ENCODE measurements around the gene IGSF3.
A peak's percentile ranks its signal among the peaks of the same experiment; 100 is the strongest.
"Not testable (repeated sequence)": the region's sequence is repeated elsewhere in the genome, so short reads cannot be mapped to it uniquely, and the experiment has no call there.

The IGSF3 gene

GRCh38 chr1:116663821-116664220 is 3.7 kb downstream of the IGSF3 start:
- H3K9ac ChIP-seq (ENCODE audit: low read length in 2 of 2), result no peak overlapping the region
- no peak overlapping the region for H3K4me3 ChIP-seq (ENCODE audit: low read length in 2 of 2)
- H3K27ac ChIP-seq (ENCODE audit: low read length), result no peak overlapping the region
- no peaks in the 10 kb centered on the region for H3K9me3 ChIP-seq (ENCODE audit: control insufficient read depth in 2 of 2, low read length in 2 of 2)
- H3K4me1 ChIP-seq (ENCODE audit: control insufficient read depth, insufficient read depth, low read length), result peaks cover 20% of the 10 kb centered on the region
- H3K36me3 ChIP-seq (ENCODE audit: control insufficient read depth in 2 of 2, insufficient read depth in 2 of 2, low read length in 2 of 2), result no peaks in the 10 kb centered on the region
- H3K27me3 ChIP-seq (ENCODE audit: control insufficient read depth in 1 of 2, insufficient read depth in 2 of 2, low read length in 2 of 2), result no peaks in the 10 kb centered on the region

GRCh38 chr1:116661633-116662032 is 5.9 kb downstream of the IGSF3 start:
- no peaks in the 10 kb centered on the region for H3K36me3 ChIP-seq (ENCODE audit: control insufficient read depth in 2 of 2, insufficient read depth in 2 of 2, low read length in 2 of 2)
- peaks cover 14% of the 10 kb centered on the region for H3K4me1 ChIP-seq (ENCODE audit: control insufficient read depth, insufficient read depth, low read length)
- no peak overlapping the region for H3K9ac ChIP-seq (ENCODE audit: low read length in 2 of 2)
- H3K27ac ChIP-seq (ENCODE audit: low read length), result no peak overlapping the region
- H3K9me3 ChIP-seq (ENCODE audit: control insufficient read depth in 2 of 2, low read length in 2 of 2), result no peaks in the 10 kb centered on the region
- no peaks in the 10 kb centered on the region for H3K27me3 ChIP-seq (ENCODE audit: control insufficient read depth in 1 of 2, insufficient read depth in 2 of 2, low read length in 2 of 2)
- H3K4me3 ChIP-seq (ENCODE audit: low read length in 2 of 2), result no peak overlapping the region

DNA sequence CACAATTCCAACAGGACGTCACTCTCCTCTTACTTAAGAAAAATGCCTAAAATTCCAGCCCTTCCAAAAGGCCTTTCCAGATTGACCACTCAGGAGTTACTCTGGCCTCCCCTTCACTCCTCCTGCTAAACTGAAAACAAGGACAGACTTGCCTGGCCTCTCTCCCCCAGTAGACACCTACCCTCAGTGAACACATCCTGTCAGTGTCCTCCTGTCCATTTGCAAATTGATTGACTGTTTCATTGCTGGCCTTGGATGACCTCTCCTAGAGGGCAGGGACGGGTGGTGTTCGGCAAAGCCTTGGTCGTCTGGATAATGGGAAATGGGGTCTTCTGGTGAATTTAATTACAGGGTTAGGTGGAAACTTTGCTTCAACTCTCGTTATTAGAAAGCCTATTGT is 8.9 kb downstream of the IGSF3 start:
- H3K9me3 ChIP-seq (ENCODE audit: control insufficient read depth in 2 of 2, low read length in 2 of 2); H3K9ac ChIP-seq (ENCODE audit: low read length in 2 of 2); H3K4me3 ChIP-seq (ENCODE audit: low read length in 2 of 2); H3K27ac ChIP-seq (ENCODE audit: low read length); H3K27me3 ChIP-seq (ENCODE audit: control insufficient read depth in 1 of 2, insufficient read depth in 2 of 2, low read length in 2 of 2); H3K4me1 ChIP-seq (ENCODE audit: control insufficient read depth, insufficient read depth, low read length); H3K36me3 ChIP-seq (ENCODE audit: control insufficient read depth in 2 of 2, insufficient read depth in 2 of 2, low read length in 2 of 2): not testable (repeated sequence)

DNA sequence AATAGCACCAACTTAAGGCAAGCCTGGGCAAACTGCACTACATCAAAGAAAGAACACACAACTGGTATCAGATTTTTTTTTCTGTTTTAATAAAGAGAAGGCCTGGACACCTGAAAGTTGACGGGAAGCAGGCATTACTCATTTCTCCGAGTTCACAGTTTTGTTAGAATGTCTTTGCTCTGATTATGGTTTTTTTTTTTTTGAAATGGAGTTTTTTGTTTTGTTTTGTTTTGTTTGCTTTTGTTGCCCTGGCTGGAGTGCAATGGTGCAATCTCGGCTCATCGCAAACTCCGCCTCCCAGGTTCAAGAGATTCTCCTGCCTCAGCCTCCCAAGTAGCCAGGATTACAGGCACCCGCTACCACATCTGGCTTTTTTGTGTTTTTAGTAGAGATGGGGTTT is 9.7 kb downstream of the IGSF3 start:
- not testable (repeated sequence) for H3K4me1 ChIP-seq (ENCODE audit: control insufficient read depth, insufficient read depth, low read length); H3K4me3 ChIP-seq (ENCODE audit: low read length in 2 of 2); H3K27ac ChIP-seq (ENCODE audit: low read length); H3K9me3 ChIP-seq (ENCODE audit: control insufficient read depth in 2 of 2, low read length in 2 of 2); H3K36me3 ChIP-seq (ENCODE audit: control insufficient read depth in 2 of 2, insufficient read depth in 2 of 2, low read length in 2 of 2); H3K9ac ChIP-seq (ENCODE audit: low read length in 2 of 2); H3K27me3 ChIP-seq (ENCODE audit: control insufficient read depth in 1 of 2, insufficient read depth in 2 of 2, low read length in 2 of 2)

DNA sequence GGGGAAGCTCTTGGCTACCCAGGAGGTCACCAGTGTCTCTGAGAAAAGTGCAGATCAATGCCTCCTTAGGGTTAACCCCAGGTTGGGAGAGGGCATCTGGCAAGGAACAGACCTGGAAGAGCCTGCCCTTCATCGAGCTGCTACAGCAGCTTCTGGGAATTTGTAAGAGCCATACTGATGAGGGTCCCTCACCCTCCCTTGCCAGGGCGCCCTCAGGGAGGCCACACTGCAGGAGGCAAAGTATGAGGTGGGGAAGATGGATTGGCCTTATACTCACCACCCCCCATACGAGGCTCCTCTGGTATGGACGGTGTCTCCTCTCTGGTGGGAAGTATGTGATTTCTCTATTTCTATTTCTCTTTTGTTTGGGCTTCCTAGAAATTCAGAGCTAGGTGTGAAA is 13.2 kb downstream of the IGSF3 start:
- peaks cover 4% of the 10 kb centered on the region for H3K4me1 ChIP-seq (ENCODE audit: control insufficient read depth, insufficient read depth, low read length)
- peak overlapping the region; percentile 66 for H3K27ac ChIP-seq (ENCODE audit: low read length)
- no peak overlapping the region for H3K9ac ChIP-seq (ENCODE audit: low read length in 2 of 2)
- no peaks in the 10 kb centered on the region for H3K9me3 ChIP-seq (ENCODE audit: control insufficient read depth in 2 of 2, low read length in 2 of 2)
- H3K36me3 ChIP-seq (ENCODE audit: control insufficient read depth in 2 of 2, insufficient read depth in 2 of 2, low read length in 2 of 2), result no peaks in the 10 kb centered on the region
- H3K27me3 ChIP-seq (ENCODE audit: control insufficient read depth in 1 of 2, insufficient read depth in 2 of 2, low read length in 2 of 2), result no peaks in the 10 kb centered on the region
- H3K4me3 ChIP-seq (ENCODE audit: low read length in 2 of 2), result no peak overlapping the region

DNA sequence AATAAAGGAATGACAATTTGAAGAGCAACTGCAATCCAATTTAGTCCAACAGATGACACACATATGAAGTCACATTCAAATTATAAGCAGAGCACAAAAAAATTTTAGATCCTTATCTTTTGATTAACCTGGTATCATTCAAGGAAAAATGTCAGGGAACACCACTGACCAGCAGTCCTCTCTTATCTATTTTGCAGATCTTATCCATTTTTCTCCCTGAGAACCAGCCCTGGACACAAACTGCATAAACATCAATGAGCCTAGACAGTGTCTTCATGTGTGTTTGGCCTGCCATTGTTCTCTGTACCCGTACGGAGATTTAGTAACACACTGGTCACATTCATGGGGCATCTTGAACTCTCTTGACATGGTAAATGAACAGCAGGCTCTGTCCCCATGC is 14.9 kb downstream of the IGSF3 start:
- not testable (repeated sequence) for H3K4me1 ChIP-seq (ENCODE audit: control insufficient read depth, insufficient read depth, low read length); H3K27me3 ChIP-seq (ENCODE audit: control insufficient read depth in 1 of 2, insufficient read depth in 2 of 2, low read length in 2 of 2); H3K9ac ChIP-seq (ENCODE audit: low read length in 2 of 2); H3K27ac ChIP-seq (ENCODE audit: low read length); H3K36me3 ChIP-seq (ENCODE audit: control insufficient read depth in 2 of 2, insufficient read depth in 2 of 2, low read length in 2 of 2); H3K4me3 ChIP-seq (ENCODE audit: low read length in 2 of 2); H3K9me3 ChIP-seq (ENCODE audit: control insufficient read depth in 2 of 2, low read length in 2 of 2)

DNA sequence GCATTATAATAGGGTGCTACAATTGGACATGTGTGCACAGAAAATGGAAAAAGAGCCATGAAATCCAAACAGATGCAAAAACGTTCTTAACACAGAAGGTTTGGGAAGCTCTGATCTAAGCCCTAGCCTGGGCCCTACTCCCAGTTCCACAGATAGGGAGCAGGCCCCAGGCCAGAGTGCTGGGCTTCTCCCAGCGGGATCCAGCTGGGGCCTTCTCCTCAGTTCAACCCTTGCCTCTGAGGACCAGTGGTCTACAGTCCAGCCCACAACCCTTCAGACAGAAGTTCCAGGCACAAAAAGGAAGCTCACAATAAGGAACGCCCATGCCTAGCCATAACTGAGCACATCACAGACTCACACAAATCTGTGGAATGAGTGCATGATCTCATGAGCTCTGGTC is 16.8 kb downstream of the IGSF3 start:
- H3K4me1 ChIP-seq (ENCODE audit: control insufficient read depth, insufficient read depth, low read length), result peaks cover 19% of the 10 kb centered on the region
- not testable (repeated sequence) for H3K4me3 ChIP-seq (ENCODE audit: low read length in 2 of 2); H3K36me3 ChIP-seq (ENCODE audit: control insufficient read depth in 2 of 2, insufficient read depth in 2 of 2, low read length in 2 of 2); H3K9me3 ChIP-seq (ENCODE audit: control insufficient read depth in 2 of 2, low read length in 2 of 2); H3K27me3 ChIP-seq (ENCODE audit: control insufficient read depth in 1 of 2, insufficient read depth in 2 of 2, low read length in 2 of 2); H3K27ac ChIP-seq (ENCODE audit: low read length); H3K9ac ChIP-seq (ENCODE audit: low read length in 2 of 2)

DNA sequence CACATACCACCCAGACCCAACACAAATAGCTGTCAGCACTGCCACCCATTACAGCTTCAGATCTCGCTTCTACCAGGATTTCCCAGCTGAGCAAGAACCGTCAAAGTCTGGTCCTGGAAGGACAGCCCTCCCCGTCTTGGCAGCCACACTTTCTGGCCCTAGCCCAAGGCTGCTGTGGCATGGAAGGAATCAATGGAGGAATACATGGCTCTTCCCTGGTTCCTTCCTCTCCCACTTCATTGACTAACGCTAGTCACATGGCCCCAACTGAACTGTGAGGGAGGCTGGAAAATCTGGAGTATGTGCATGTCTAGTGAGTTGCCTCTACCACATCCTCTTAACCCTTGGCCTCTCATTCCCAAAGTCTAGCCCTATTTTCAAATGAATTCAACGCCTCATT is 18.5 kb downstream of the IGSF3 start:
- H3K27me3 ChIP-seq (ENCODE audit: control insufficient read depth in 1 of 2, insufficient read depth in 2 of 2, low read length in 2 of 2), result not testable (repeated sequence)

DNA sequence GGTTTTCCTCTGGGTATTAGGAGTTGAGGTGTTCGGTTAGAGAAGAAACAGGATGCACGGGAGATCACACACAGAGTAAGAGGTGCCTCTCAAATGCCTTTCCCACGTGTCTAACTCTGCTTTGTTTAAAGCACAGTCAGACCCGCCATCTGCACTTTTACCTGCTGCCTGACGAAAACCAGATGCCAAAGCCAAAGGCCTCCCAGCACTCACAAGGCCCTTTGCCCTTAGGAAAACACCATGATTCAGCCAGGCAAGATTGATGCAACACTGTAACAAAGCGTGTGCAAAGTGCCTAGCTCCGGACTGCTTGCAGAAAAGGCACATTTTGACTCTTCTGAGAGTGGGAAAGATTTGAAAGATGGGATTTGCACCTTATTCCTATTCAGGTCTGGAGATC is 19.2 kb downstream of the IGSF3 start:
- peak overlapping the region; percentile 24 for H3K27ac ChIP-seq (ENCODE audit: low read length)
- not testable (repeated sequence) for H3K9me3 ChIP-seq (ENCODE audit: control insufficient read depth in 2 of 2, low read length in 2 of 2)

More for the DNA sequence above, 18.5 kb downstream of the IGSF3 start:
- peaks cover 15% of the 10 kb centered on the region for H3K4me1 ChIP-seq (ENCODE audit: control insufficient read depth, insufficient read depth, low read length)
- not testable (repeated sequence) for H3K9me3 ChIP-seq (ENCODE audit: control insufficient read depth in 2 of 2, low read length in 2 of 2); H3K4me3 ChIP-seq (ENCODE audit: low read length in 2 of 2); H3K36me3 ChIP-seq (ENCODE audit: control insufficient read depth in 2 of 2, insufficient read depth in 2 of 2, low read length in 2 of 2); H3K9ac ChIP-seq (ENCODE audit: low read length in 2 of 2)
- H3K27ac ChIP-seq (ENCODE audit: low read length), result peak overlapping the region; percentile 24

GRCh38 chr1:116647186-116647585 is 20.3 kb downstream of the IGSF3 start:
- H3K27ac ChIP-seq (ENCODE audit: low read length); H3K4me3 ChIP-seq (ENCODE audit: low read length in 2 of 2): not testable (repeated sequence)

More for the DNA sequence above, 19.2 kb downstream of the IGSF3 start:
- H3K4me3 ChIP-seq (ENCODE audit: low read length in 2 of 2); H3K36me3 ChIP-seq (ENCODE audit: control insufficient read depth in 2 of 2, insufficient read depth in 2 of 2, low read length in 2 of 2); H3K27me3 ChIP-seq (ENCODE audit: control insufficient read depth in 1 of 2, insufficient read depth in 2 of 2, low read length in 2 of 2); H3K9ac ChIP-seq (ENCODE audit: low read length in 2 of 2): not testable (repeated sequence)
- peaks cover 15% of the 10 kb centered on the region for H3K4me1 ChIP-seq (ENCODE audit: control insufficient read depth, insufficient read depth, low read length)

GRCh38 chr1:116646673-116647170 is 20.8 kb downstream of the IGSF3 start:
- not testable (repeated sequence) for H3K27me3 ChIP-seq (ENCODE audit: control insufficient read depth in 1 of 2, insufficient read depth in 2 of 2, low read length in 2 of 2); H3K36me3 ChIP-seq (ENCODE audit: control insufficient read depth in 2 of 2, insufficient read depth in 2 of 2, low read length in 2 of 2); H3K9me3 ChIP-seq (ENCODE audit: control insufficient read depth in 2 of 2, low read length in 2 of 2)
- H3K4me3 ChIP-seq (ENCODE audit: low read length in 2 of 2), result peak overlapping the region; percentile 26 to 47
- peak overlapping the region; percentile 22 to 36 for H3K9ac ChIP-seq (ENCODE audit: low read length in 2 of 2)
- peaks cover 15% of the 10 kb centered on the region for H3K4me1 ChIP-seq (ENCODE audit: control insufficient read depth, insufficient read depth, low read length)
- H3K27ac ChIP-seq (ENCODE audit: low read length), result peak overlapping the region; percentile 46

More at GRCh38 chr1:116647186-116647585, 20.3 kb downstream of the IGSF3 start:
- peaks cover 15% of the 10 kb centered on the region for H3K4me1 ChIP-seq (ENCODE audit: control insufficient read depth, insufficient read depth, low read length)
- not testable (repeated sequence) for H3K9ac ChIP-seq (ENCODE audit: low read length in 2 of 2); H3K27me3 ChIP-seq (ENCODE audit: control insufficient read depth in 1 of 2, insufficient read depth in 2 of 2, low read length in 2 of 2); H3K9me3 ChIP-seq (ENCODE audit: control insufficient read depth in 2 of 2, low read length in 2 of 2); H3K36me3 ChIP-seq (ENCODE audit: control insufficient read depth in 2 of 2, insufficient read depth in 2 of 2, low read length in 2 of 2)
